ENCODE measurements around the gene SPI1. TPM values are rescaled to one million over a fixed set of nuclear protein-coding genes. Genes with fewer than 3 reads are reported as not detected.
A peak's percentile ranks its signal among the peaks of the same experiment; 100 is the strongest.

Gene SPI1
- total and polyA plus RNA-seq, 2 donors (not counting 1 experiment from before 2014, with no cell fraction given), result 98.3 to 119 TPM

GRCh38 chr11:47387944-47388696 is 9.8 kb upstream of the SPI1 start:
- intact Hi-C loops (cut with micrococcal nuclease), result no loop called here
- Histone ChIP-seq H4K20me1 (ENCODE audit: control insufficient read depth, insufficient read depth, low read length, poor library complexity, severe bottlenecking) (no peaks in the 10 kb centered on the region), H3K9ac (ENCODE audit: low read length) (no peak overlapping the region), H3K27me3 (replicated peaks in 1 of 4; ENCODE audit: control extremely low read depth in 1 of 4, control insufficient read depth in 3 of 4, insufficient read depth in 4 of 4, low read length in 3 of 4) (no peaks in the 10 kb centered on the region), H3K4me1 (ENCODE audit: control insufficient read depth in 2 of 2, insufficient read depth in 2 of 2, low read length in 2 of 2) (peaks cover 12 to 33% of the 10 kb centered on the region in 2 donors), H3K4me2 (replicated peaks; ENCODE audit: low read depth, low read length, poor library complexity, severe bottlenecking) (no peak overlapping the region), H3K9me3 (ENCODE audit: control extremely low read depth in 1 of 3, control insufficient read depth in 2 of 3, insufficient read depth in 1 of 3, low read length in 2 of 3) (no peaks in the 10 kb centered on the region), H2AFZ (ENCODE audit: insufficient read depth, low read depth, low read length, poor library complexity, severe bottlenecking) (no peak overlapping the region), H3K36me3 (replicated peaks in 1 of 2; ENCODE audit: control extremely low read depth in 1 of 2, control insufficient read depth in 1 of 2, extremely low read depth in 1 of 2, insufficient read depth in 2 of 2, low read length in 1 of 2) (peaks cover 0 to 2% of the 10 kb centered on the region in 2 experiments), H3K4me3 (ENCODE audit: control extremely low read depth in 1 of 5, extremely low read depth in 1 of 5, insufficient read depth in 1 of 5, low read depth in 2 of 5, low read length in 4 of 5) (no peak overlapping the region), H3K79me2 (ENCODE audit: control insufficient read depth, insufficient read depth, low read length) (peaks cover 16% of the 10 kb centered on the region), H3K27ac (ENCODE audit: low read length in 2 of 2) (no peak overlapping the region)
- Mint-ChIP-seq H3K27ac (peak overlapping the region; percentile 61), H3K27me3 (no peaks in the 10 kb centered on the region), H3K4me1 (peaks cover 27% of the 10 kb centered on the region), H3K9me3 (ENCODE audit: insufficient read depth) (no peaks in the 10 kb centered on the region), H3K4me3 (no peak overlapping the region)
- ChIA-PET CTCF (interaction anchor here (0.8 to 2.8 kb wide), 5 partner anchors 12 to 24 kb away, joined by 3 to 17 read pairs (median 5); no protein-coding TSS in a partner anchor), POLR2A (no interaction called here)
- TF ChIP-seq EZH2 (IDR thresholded peaks at IDR 0.05; ENCODE audit: borderline replicate concordance, insufficient read depth, low read depth, low read length, poor library complexity, severe bottlenecking) (no peak), CTCF (IDR thresholded peaks at IDR 0.05) (no peak)
- DNase-seq (no peak), ATAC-seq (ENCODE audit: low read depth) (no peak)
- 88% methylated on average over 12 of the region's 13 CpGs for WGBS (ENCODE audit: insufficient coverage)

- no peak overlapping the region for H3K9ac ChIP-seq (ENCODE audit: low read length)
- H3K27ac ChIP-seq (ENCODE audit: low read length in 2 of 2), result no peak overlapping the region
- Mint-ChIP-seq H3K4me1 (peaks cover 3% of the 10 kb centered on the region), H3K4me3 (no peak overlapping the region), H3K27me3 (no peaks in the 10 kb centered on the region), H3K9me3 (ENCODE audit: insufficient read depth) (no peaks in the 10 kb centered on the region), H3K27ac (no peak overlapping the region)
- H2AFZ ChIP-seq (ENCODE audit: insufficient read depth, low read depth, low read length, poor library complexity, severe bottlenecking), result no peak overlapping the region
- no CpG with 5 or more reads among the region's 4 CpGs for WGBS (ENCODE audit: insufficient coverage)
- H3K9me3 ChIP-seq (ENCODE audit: control extremely low read depth in 1 of 3, control insufficient read depth in 2 of 3, insufficient read depth in 1 of 3, low read length in 2 of 3), result no peaks in the 10 kb centered on the region
- peaks cover 39% of the 10 kb centered on the region for H3K79me2 ChIP-seq (ENCODE audit: control insufficient read depth, insufficient read depth, low read length)
- no peaks in the 10 kb centered on the region for H3K27me3 ChIP-seq (replicated peaks in 1 of 4; ENCODE audit: control extremely low read depth in 1 of 4, control insufficient read depth in 3 of 4, insufficient read depth in 4 of 4, low read length in 3 of 4)
- TF ChIP-seq EZH2 (IDR thresholded peaks at IDR 0.05; ENCODE audit: borderline replicate concordance, insufficient read depth, low read depth, low read length, poor library complexity, severe bottlenecking) (no peak), CTCF (IDR thresholded peaks at IDR 0.05) (no peak)
- no peak for ATAC-seq (ENCODE audit: low read depth)
- H3K36me3 ChIP-seq (replicated peaks in 1 of 2; ENCODE audit: control extremely low read depth in 1 of 2, control insufficient read depth in 1 of 2, extremely low read depth in 1 of 2, insufficient read depth in 2 of 2, low read length in 1 of 2), result peaks cover 0 to 2% of the 10 kb centered on the region in 2 experiments
- peaks cover 1 to 4% of the 10 kb centered on the region in 2 donors for H3K4me1 ChIP-seq (ENCODE audit: control insufficient read depth in 2 of 2, insufficient read depth in 2 of 2, low read length in 2 of 2)
- CTCF ChIA-PET, result no interaction called here
- intact Hi-C loops (cut with micrococcal nuclease), result no loop called here
- H4K20me1 ChIP-seq (ENCODE audit: control insufficient read depth, insufficient read depth, low read length, poor library complexity, severe bottlenecking), result no peaks in the 10 kb centered on the region
- no peak for DNase-seq
- H3K4me2 ChIP-seq (replicated peaks; ENCODE audit: low read depth, low read length, poor library complexity, severe bottlenecking), result no peak overlapping the region
- no peak overlapping the region for H3K4me3 ChIP-seq (ENCODE audit: control extremely low read depth in 1 of 5, extremely low read depth in 1 of 5, insufficient read depth in 1 of 5, low read depth in 2 of 5, low read length in 4 of 5)
- POLR2A ChIA-PET, result interaction anchor here (0.7 kb wide), 1 partner anchor 469 kb away, joined by 3 read pairs; no protein-coding TSS in a partner anchor
These were observed 6.2 kb upstream of the SPI1 start for GRCh38 chr11:47384498-47384897.

Measured in B cell (primary cell).